Right cardiac atrium (tissue), 5 donors: ENCODE measurements around the gene MEF2A. TPM values are rescaled to one million over a fixed set of nuclear protein-coding genes. Genes with fewer than 3 reads are reported as not detected.
"Not testable (repeated sequence)": the region's sequence is repeated elsewhere in the genome, so short reads cannot be mapped to it uniquely, and the experiment has no call there.

Source experiments
- ATAC-seq, 2 donors: fragments of 200-7000 bp; cut with Tn5 transposase; one replicate each; pipeline versions ENCODE4 v1.8.0 to v1.9.1; 2020; ENCODE audit warnings: moderate library complexity in 2 of 2, mild to moderate bottlenecking in 1 of 2
- DNase-seq, 3 donors: peaks; one replicate each; pipeline ENCODE4 v3.0.0-alpha.2; 2020
- H3K27ac ChIP-seq: one replicate; pipeline ENCODE4 v1.5.1; 2013; ENCODE audit warnings: mild to moderate bottlenecking, low read length, control low read depth, moderate library complexity
- H3K27me3 ChIP-seq: one replicate; pipeline ENCODE4 v1.6.1; 2013; ENCODE audit not compliant: control insufficient read depth, insufficient read depth
- H3K4me1 ChIP-seq: one replicate; pipeline ENCODE4 v1.6.1; 2013; ENCODE audit warnings: low read length; ENCODE audit not compliant: control insufficient read depth, insufficient read depth
- H3K4me3 ChIP-seq: one replicate; pipeline ENCODE4 v1.5.1; 2013; ENCODE audit warnings: low read length, control low read depth
- H3K9me3 ChIP-seq: one replicate; pipeline ENCODE4 v1.6.1; 2013; ENCODE audit warnings: low read length; ENCODE audit not compliant: control insufficient read depth
- WGBS: extraction: QIAGEN DNeasy Blood & Tissue Kit; methylation state at CpG from one replicate; pipeline ENCODE4 v1.1.7; 2013; 5-methylcytosine and 5-hydroxymethylcytosine counted together
- intact Hi-C, 4 donors: fragments of 100-400 bp; cut with DNase I; formaldehyde crosslinking; loops; one replicate each; pipeline versions ENCODE4 v1.11.0 to v1.14.0; 2022 to 2023
- long read RNA-seq, 4 donors: library from polyadenylated mRNA; unstranded; transcript quantifications; one replicate each; pipeline ENCODE4 v2.0.0, GENCODE V29; 2020 to 2021
- polyA plus RNA-seq: library from polyadenylated mRNA; stranded (reverse); fragments of 200-250 nt; gene quantifications from one replicate; pipeline ENCODE4 v1.2.3, GENCODE V29; 2013
- total RNA-seq, 4 donors: library from RNA; stranded (reverse); fragmentation: NEBNext Ultra II Directional; extraction: Animal tissue kit (Norgen Biotek cat#: 25700); gene quantifications; one replicate each; pipeline ENCODE4 v1.2.1, GENCODE V29; 2021
- donor health status: healthy with polysubstance abuse.
- donor health status: DM: no; HTN: yes; CAD: no.
- donor health status: DM: no; HTN: no; CAD: no.
- donor health status: DM: no; HTN: yes; CAD: no; lungs with severe emphysema.
- donor health status: DM: yes; HTN: yes; CAD: no.

The MEF2A gene
- total RNA-seq (100 to 1,000 TPM; 145 to 177 (median 174) TPM), polyA plus RNA-seq (65.9 TPM)
- long read RNA-seq, donor 1, full-length matches to known transcripts: 95 of 282 reads
- long read RNA-seq, donor 1, partial matches to known transcripts: 21 of 282 reads
- long read RNA-seq, donor 1, other reads (novel, unspliced or antisense): 166 of 282 reads
- long read RNA-seq, donor 2, full-length matches to known transcripts: 24 of 82 reads
- long read RNA-seq, donor 2, partial matches to known transcripts: 21 of 82 reads
- long read RNA-seq, donor 2, other reads (novel, unspliced or antisense): 37 of 82 reads
- long read RNA-seq, donor 3, full-length matches to known transcripts: 161 of 450 reads
- long read RNA-seq, donor 3, partial matches to known transcripts: 142 of 450 reads
- long read RNA-seq, donor 3, other reads (novel, unspliced or antisense): 147 of 450 reads
- long read RNA-seq, donor 4, full-length matches to known transcripts: 52 of 128 reads
- long read RNA-seq, donor 4, partial matches to known transcripts: 16 of 128 reads
- long read RNA-seq, donor 4, other reads (novel, unspliced or antisense): 60 of 128 reads

- under 1% methylated on average over 101 of the region's 101 CpGs for WGBS
- H3K4me1 ChIP-seq: peaks cover 7% of the 10 kb centered on the region
- intact Hi-C loops: loop anchor here in 2 of 4 donors (10.0 kb wide), 3 partner anchors 111 to 141 kb away; no protein-coding TSS in a partner anchor
- H3K27me3 ChIP-seq: no peaks in the 10 kb centered on the region
- H3K9me3 ChIP-seq: no peaks in the 10 kb centered on the region
- peak within 1 kb of the TSS; percentile 65 for H3K4me3 ChIP-seq
- ATAC-seq (peak; percentile 86 to 89), DNase-seq (peak; percentile 96 to 98 (median 98))
- peak within 1 kb of the TSS; percentile 99 for H3K27ac ChIP-seq
These were observed at the start of gene MEF2A for GRCh38 chr15:99565299-99566156. Gene MEF2A (plus strand): TSS chr15:99565984. CDS start chr15:99633120, 67,136 bp downstream.

GRCh38 chr15:99518191-99518590 is 47.6 kb upstream of the MEF2A start:
- Histone ChIP-seq H3K27ac (no peak overlapping the region), H3K4me1 (no peaks in the 10 kb centered on the region), H3K27me3 (no peaks in the 10 kb centered on the region), H3K4me3 (no peak overlapping the region), H3K9me3 (no peaks in the 10 kb centered on the region)
- WGBS: 76% methylated on average over 4 of the region's 4 CpGs
- DNase-seq: no peak
- ATAC-seq: no peak
- intact Hi-C loops: no loop called here

- H3K4me1 ChIP-seq, H3K27ac ChIP-seq, H3K27me3 ChIP-seq, DNase-seq, ATAC-seq, H3K9me3 ChIP-seq, H3K4me3 ChIP-seq, intact Hi-C loops: not testable (repeated sequence)
- WGBS: 100% methylated on average over 1 of the region's 1 CpG
These were observed 46.4 kb upstream of the MEF2A start for GRCh38 chr15:99519366-99519765.

GRCh38 chr15:99522288-99522687 is 43.5 kb upstream of the MEF2A start:
- intact Hi-C loops: no loop called here
- no peak for DNase-seq
- H3K4me3 ChIP-seq: no peak overlapping the region
- no peaks in the 10 kb centered on the region for H3K27me3 ChIP-seq
- ATAC-seq: no peak
- H3K4me1 ChIP-seq: no peaks in the 10 kb centered on the region
- no peak overlapping the region for H3K27ac ChIP-seq
- WGBS: 91% methylated on average over 4 of the region's 4 CpGs
- H3K9me3 ChIP-seq: no peaks in the 10 kb centered on the region

GRCh38 chr15:99526176-99526575 is 39.6 kb upstream of the MEF2A start:
- H3K27me3 ChIP-seq: no peaks in the 10 kb centered on the region
- ATAC-seq: no peak
- no peaks in the 10 kb centered on the region for H3K4me1 ChIP-seq
- 68% methylated on average over 4 of the region's 4 CpGs for WGBS
- H3K27ac ChIP-seq: no peak overlapping the region
- H3K4me3 ChIP-seq: no peak overlapping the region
- intact Hi-C loops: no loop called here
- H3K9me3 ChIP-seq: no peaks in the 10 kb centered on the region
- DNase-seq: no peak

GRCh38 chr15:99526671-99527070 is 39.1 kb upstream of the MEF2A start:
- no peaks in the 10 kb centered on the region for H3K9me3 ChIP-seq
- H3K27ac ChIP-seq: no peak overlapping the region
- intact Hi-C loops: no loop called here
- no peak for DNase-seq
- 93% methylated on average over 3 of the region's 3 CpGs for WGBS
- H3K27me3 ChIP-seq: no peaks in the 10 kb centered on the region
- ATAC-seq: no peak
- H3K4me1 ChIP-seq: no peaks in the 10 kb centered on the region
- H3K4me3 ChIP-seq: no peak overlapping the region

- WGBS: 36% methylated on average over 4 of the region's 4 CpGs
- ATAC-seq: peak; percentile 93 to 98
These were observed 29.3 kb upstream of the MEF2A start for GRCh38 chr15:99536422-99537040.

GRCh38 chr15:99537344-99537743 is 28.4 kb upstream of the MEF2A start:
- intact Hi-C loops: no loop called here
- Histone ChIP-seq H3K27me3 (no peaks in the 10 kb centered on the region), H3K9me3 (no peaks in the 10 kb centered on the region), H3K4me1 (peaks cover 6% of the 10 kb centered on the region), H3K4me3 (no peak overlapping the region), H3K27ac (no peak overlapping the region)
- ATAC-seq: peak; percentile 27 to 38
- WGBS: 59% methylated on average over 4 of the region's 4 CpGs
- DNase-seq: peak in 1 of 3 donors; percentile 44

More at GRCh38 chr15:99536422-99537040, 29.3 kb upstream of the MEF2A start:
- H3K27ac ChIP-seq: peak overlapping the region; percentile 50
- no peak overlapping the region for H3K4me3 ChIP-seq
- intact Hi-C loops: no loop called here
- H3K4me1 ChIP-seq: peaks cover 6% of the 10 kb centered on the region
- DNase-seq: peak; percentile 75 to 82 (median 81)
- H3K27me3 ChIP-seq: no peaks in the 10 kb centered on the region
- no peaks in the 10 kb centered on the region for H3K9me3 ChIP-seq

GRCh38 chr15:99538261-99538660 is 27.5 kb upstream of the MEF2A start:
- DNase-seq (no peak), ATAC-seq (no peak)
- intact Hi-C loops: no loop called here
- 80% methylated on average over 1 of the region's 1 CpG for WGBS
- Histone ChIP-seq H3K9me3 (no peaks in the 10 kb centered on the region), H3K27me3 (no peaks in the 10 kb centered on the region), H3K27ac (no peak overlapping the region), H3K4me1 (peaks cover 6% of the 10 kb centered on the region), H3K4me3 (no peak overlapping the region)

GRCh38 chr15:99542828-99543227 is 23.0 kb upstream of the MEF2A start:
- DNase-seq: no peak

More at GRCh38 chr15:99542828-99543227, 23.0 kb upstream of the MEF2A start:
- no peak for ATAC-seq
- H3K9me3 ChIP-seq: no peaks in the 10 kb centered on the region
- H3K27me3 ChIP-seq: no peaks in the 10 kb centered on the region
- intact Hi-C loops: no loop called here
- peaks cover 2% of the 10 kb centered on the region for H3K4me1 ChIP-seq
- H3K27ac ChIP-seq: no peak overlapping the region
- no peak overlapping the region for H3K4me3 ChIP-seq
